Vagina (tissue), 2 donors: ENCODE measurements around the gene RASSF1.

Experiments used
- CTCF ChIP-seq, 3 experiments: fragments of 450-650 bp in 2 of 3; fragments of 200-600 bp in 1 of 3; sonication (generic) in 1 of 3; IDR thresholded peaks; one replicate each; pipeline ENCODE4 v1.5.1; 2017 to 2019; ENCODE audit warnings: antibody characterized with exemption in 3 of 3, mild to moderate bottlenecking in 2 of 3, moderate library complexity in 2 of 3
- POLR2AphosphoS5 ChIP-seq, 2 donors: sonication (generic); formaldehyde crosslinking; IDR thresholded peaks; one replicate each; pipeline ENCODE4 v1.9.0; 2017; ENCODE audit warnings: antibody characterized with exemption in 2 of 2, mild to moderate bottlenecking in 2 of 2, low read depth in 1 of 2; ENCODE audit not compliant: insufficient read depth in 1 of 2

- TF ChIP-seq POLR2AphosphoS5 (IDR thresholded peaks at IDR 0.05; ENCODE audit: insufficient read depth in 1 of 2, low read depth in 1 of 2) (no peak), CTCF (IDR thresholded peaks at IDR 0.05) (no peak)
Observed at GRCh38 chr3:50290161-50290641, 50.4 kb downstream of the RASSF1 start.
